ENCODE results near the gene ARHGEF37. TPM values are rescaled to one million over a fixed set of nuclear protein-coding genes. Genes with fewer than 3 reads are reported as not detected.

ARHGEF37 gene
- total RNA-seq, 2 experiments from 2014 or later, result 1.1 TPM

DNA sequence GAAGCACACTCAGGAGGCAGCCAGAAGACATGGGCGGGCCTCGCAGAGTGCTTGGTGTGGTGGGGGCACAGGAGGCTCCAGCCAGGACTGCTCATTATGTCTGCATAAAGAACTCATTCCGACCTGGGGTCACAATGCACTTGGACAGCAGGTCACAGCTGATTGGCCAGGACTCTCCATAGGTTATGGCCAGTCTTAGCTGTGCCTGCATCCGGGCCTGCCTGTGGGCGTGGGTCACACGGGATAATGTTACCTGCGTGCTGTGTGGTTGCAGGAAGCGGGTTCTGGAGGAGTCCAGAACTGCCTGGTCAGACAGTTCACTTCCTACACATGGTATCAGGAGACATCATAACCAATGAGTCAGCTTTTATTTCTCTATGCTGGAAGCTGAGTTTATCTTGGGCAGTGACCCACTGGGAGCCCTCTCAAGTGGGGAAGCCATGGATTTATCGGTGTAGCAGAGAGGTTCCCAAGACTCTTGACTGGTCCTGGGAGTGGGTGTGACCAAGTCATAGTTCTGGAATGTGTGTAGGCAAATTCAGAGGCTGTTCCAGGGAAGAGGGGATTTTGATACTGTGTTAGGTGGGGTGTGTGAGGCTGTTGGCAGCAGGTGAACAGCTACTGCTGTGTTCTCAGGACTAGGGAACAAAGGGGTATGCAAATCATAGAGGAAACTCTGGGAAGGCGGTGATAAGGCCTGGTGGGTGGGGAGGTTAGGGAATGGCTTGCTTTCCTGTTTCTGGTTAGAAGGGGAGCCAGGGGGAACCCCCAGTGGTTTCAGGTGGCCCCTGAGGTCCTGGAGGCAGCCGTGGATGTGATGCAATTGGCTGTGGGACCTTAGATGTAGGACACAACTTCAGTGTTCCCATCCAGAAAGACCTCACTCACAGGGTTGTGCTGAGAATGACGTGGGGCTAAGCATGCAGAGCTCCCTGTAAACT, 51.3 kb downstream of the ARHGEF37 start:
- peak overlapping the region; percentile 66 for H3K27ac Mint-ChIP-seq
- ATAC-seq (peak; percentile 29), DNase-seq (peak; percentile 32)
- H3K36me3 Mint-ChIP-seq (ENCODE audit: low read depth), result no peaks in the 10 kb centered on the region
- H3K4me1 Mint-ChIP-seq (ENCODE audit: low read depth), result peaks cover 19% of the 10 kb centered on the region
- TF ChIP-seq, protein P1, sequence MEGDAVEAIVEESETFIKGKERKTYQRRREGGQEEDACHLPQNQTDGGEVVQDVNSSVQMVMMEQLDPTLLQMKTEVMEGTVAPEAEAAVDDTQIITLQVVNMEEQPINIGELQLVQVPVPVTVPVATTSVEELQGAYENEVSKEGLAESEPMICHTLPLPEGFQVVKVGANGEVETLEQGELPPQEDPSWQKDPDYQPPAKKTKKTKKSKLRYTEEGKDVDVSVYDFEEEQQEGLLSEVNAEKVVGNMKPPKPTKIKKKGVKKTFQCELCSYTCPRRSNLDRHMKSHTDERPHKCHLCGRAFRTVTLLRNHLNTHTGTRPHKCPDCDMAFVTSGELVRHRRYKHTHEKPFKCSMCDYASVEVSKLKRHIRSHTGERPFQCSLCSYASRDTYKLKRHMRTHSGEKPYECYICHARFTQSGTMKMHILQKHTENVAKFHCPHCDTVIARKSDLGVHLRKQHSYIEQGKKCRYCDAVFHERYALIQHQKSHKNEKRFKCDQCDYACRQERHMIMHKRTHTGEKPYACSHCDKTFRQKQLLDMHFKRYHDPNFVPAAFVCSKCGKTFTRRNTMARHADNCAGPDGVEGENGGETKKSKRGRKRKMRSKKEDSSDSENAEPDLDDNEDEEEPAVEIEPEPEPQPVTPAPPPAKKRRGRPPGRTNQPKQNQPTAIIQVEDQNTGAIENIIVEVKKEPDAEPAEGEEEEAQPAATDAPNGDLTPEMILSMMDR (IDR thresholded peaks at IDR 0.05), result no peak
- intact Hi-C loops (cut with micrococcal nuclease), result loop anchor here (10.0 kb wide), 1 partner anchor 332 kb away; the partner anchor contains the start of gene SLC26A2
- H3K4me3 Mint-ChIP-seq, result no peak overlapping the region
- POLR2A ChIA-PET, result interaction anchor here (0.8 kb wide), 1 partner anchor 374 kb away, joined by 3 read pairs; no protein-coding TSS in a partner anchor
- H3K27me3 Mint-ChIP-seq, result no peaks in the 10 kb centered on the region
- CTCF ChIA-PET, result interaction anchor here (0.9 to 8.7 kb wide), 8 partner anchors 9 to 358 kb away, joined by 3 to 111 read pairs (median 5); no protein-coding TSS in a partner anchor
- H3K9me3 Mint-ChIP-seq, result no peaks in the 10 kb centered on the region

DNA sequence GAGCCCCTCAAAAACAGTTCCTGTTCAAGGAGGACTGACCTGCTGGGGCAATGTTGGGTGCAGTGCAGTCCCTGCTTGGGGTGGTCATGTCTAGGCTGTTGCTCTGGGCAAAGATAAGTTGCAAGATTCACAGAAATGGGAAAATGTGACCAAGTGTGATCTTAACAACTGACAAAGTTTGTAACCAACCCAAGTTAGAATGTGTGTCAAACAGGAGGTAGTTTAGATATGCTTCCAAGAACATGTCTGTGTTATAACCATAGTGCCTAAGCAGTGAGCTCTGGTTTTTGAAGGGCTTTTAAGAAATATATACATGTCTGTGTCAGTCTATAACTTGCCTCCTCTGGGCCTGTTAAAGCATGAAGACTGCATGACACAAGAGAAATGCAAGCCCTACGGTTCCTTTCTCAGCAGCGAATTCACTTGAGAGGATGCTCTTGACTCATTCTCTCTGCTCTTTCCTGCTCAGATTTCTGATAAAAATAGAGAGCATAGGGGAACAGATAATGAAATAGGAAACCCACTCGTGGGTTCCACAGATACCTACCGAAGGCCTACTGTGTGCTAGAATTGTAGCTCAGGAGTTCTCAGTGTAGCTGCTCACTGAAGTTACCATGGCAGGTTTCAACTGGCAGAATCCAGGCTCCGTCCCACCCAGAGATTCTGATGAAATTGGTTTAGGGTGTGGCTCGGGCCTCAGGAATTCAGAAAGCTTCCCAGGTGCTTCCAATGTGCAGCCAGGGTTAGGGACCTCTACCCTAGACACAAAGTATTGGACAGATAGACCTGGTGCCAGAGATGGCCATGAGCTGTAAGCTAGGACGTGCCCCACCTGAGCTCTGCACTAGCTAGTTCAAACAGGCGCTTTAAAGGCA, 52.4 kb downstream of the ARHGEF37 start:
- peaks cover 19% of the 10 kb centered on the region for H3K4me1 Mint-ChIP-seq (ENCODE audit: low read depth)
- no peaks in the 10 kb centered on the region for H3K36me3 Mint-ChIP-seq (ENCODE audit: low read depth)
- no peak for DNase-seq
- TF ChIP-seq, protein P1 (IDR thresholded peaks at IDR 0.05), result no peak
- intact Hi-C loops (cut with micrococcal nuclease), result loop anchor here (10.0 kb wide), 1 partner anchor 331 kb away; the partner anchor contains the start of gene SLC26A2
- peak; percentile 17 for ATAC-seq
- H3K27ac Mint-ChIP-seq, result peak overlapping the region; percentile 66
- H3K4me3 Mint-ChIP-seq, result no peak overlapping the region
- H3K9me3 Mint-ChIP-seq, result no peaks in the 10 kb centered on the region
- CTCF ChIA-PET, result interaction anchor here (0.9 to 8.7 kb wide), 9 partner anchors 10 to 361 kb away, joined by 3 to 111 read pairs (median 6); no protein-coding TSS in a partner anchor
- H3K27me3 Mint-ChIP-seq, result no peaks in the 10 kb centered on the region
- POLR2A ChIA-PET, result no interaction called here

DNA sequence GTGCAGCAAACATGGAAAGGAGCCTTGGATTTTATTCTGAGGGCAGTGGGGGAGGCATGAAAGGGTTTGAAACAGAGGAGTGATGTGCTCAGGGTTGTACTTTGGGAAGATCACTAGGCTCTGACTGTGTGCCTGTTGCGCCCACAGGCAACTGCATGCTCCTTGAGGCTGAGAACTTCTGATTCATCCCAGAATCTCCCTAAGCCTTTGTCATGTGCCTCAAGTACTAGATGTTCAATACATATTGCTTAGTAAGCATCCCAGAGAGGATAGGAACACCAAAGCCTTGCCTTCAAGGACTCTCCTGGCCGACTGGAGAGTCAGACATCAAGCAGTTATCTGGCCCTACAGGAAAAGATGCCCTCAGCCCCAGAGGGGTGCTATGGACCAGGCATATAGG, 54.1 kb downstream of the ARHGEF37 start:
- ATAC-seq (no peak), DNase-seq (no peak)
- ChIA-PET CTCF (interaction anchor here (0.6 to 8.7 kb wide), 5 partner anchors 65 to 356 kb away, joined by 3 to 111 read pairs (median 6); no protein-coding TSS in a partner anchor), POLR2A (interaction anchor here (0.5 kb wide), 1 partner anchor 60 kb away, joined by 3 read pairs; no protein-coding TSS in a partner anchor)
- TF ChIP-seq, protein P1 (IDR thresholded peaks at IDR 0.05), result no peak
- Mint-ChIP-seq H3K4me1 (ENCODE audit: low read depth) (peaks cover 19% of the 10 kb centered on the region), H3K9me3 (no peaks in the 10 kb centered on the region), H3K36me3 (ENCODE audit: low read depth) (no peaks in the 10 kb centered on the region), H3K27me3 (no peaks in the 10 kb centered on the region), H3K4me3 (no peak overlapping the region), H3K27ac (no peak overlapping the region)
- intact Hi-C loops (cut with micrococcal nuclease), result loop anchor here (5.0 to 10.0 kb wide), 2 partner anchors 329 to 357 kb away; partner anchors contain the start of gene SLC26A2

DNA sequence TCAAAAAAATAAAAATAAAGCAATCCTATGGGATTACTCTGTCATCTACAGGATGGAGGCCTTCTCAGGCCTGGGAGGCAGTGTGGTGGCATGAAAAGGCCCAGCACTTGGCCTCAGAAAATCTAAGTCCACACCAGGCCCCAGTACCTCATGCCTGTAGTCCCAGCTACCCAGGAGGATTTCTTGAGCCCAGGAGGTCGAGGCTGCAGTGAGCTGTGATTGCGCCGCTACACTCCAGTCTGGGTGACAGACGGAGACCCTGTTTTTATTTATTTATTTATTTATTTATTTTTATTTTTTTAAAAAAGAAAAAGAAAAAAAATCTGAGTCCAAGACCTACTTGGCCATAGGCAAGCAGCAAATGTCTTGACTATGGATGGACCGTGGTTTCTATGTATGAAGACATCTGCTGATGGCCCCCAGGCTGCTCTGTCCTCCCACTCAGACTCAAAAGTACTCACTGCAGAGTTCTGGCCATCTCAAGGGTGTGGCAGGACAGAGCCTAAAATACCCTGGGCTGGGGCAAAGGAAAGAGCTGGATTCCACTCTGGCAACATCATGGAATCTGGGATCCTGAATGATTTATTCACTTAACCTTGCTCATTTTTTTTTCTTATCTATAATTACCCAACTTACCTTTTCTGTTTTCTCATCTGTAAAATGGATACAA, 55.0 kb downstream of the ARHGEF37 start:
- no peak for ATAC-seq
- DNase-seq, result no peak
- POLR2A ChIA-PET, result no interaction called here
- TF ChIP-seq, protein P1 (IDR thresholded peaks at IDR 0.05), result no peak
- Mint-ChIP-seq H3K9me3 (no peaks in the 10 kb centered on the region), H3K4me1 (ENCODE audit: low read depth) (peaks cover 19% of the 10 kb centered on the region), H3K27ac (no peak overlapping the region), H3K4me3 (no peak overlapping the region), H3K36me3 (ENCODE audit: low read depth) (no peaks in the 10 kb centered on the region), H3K27me3 (no peaks in the 10 kb centered on the region)
- CTCF ChIA-PET, result interaction anchor here (0.6 to 8.7 kb wide), 30 partner anchors 10 to 358 kb away, joined by 3 to 111 read pairs (median 4); no protein-coding TSS in a partner anchor
- intact Hi-C loops (cut with micrococcal nuclease), result loop anchor here (5.0 to 10.0 kb wide), 2 partner anchors 328 to 356 kb away; partner anchors contain the start of gene SLC26A2
